ENCODE measurements around the gene NCDN. TPM values are rescaled to one million over a fixed set of nuclear protein-coding genes. Genes with fewer than 3 reads are reported as not detected.

The NCDN gene
- total RNA-seq, 1 experiment from 2014 or later, result 12.8 TPM

DNA sequence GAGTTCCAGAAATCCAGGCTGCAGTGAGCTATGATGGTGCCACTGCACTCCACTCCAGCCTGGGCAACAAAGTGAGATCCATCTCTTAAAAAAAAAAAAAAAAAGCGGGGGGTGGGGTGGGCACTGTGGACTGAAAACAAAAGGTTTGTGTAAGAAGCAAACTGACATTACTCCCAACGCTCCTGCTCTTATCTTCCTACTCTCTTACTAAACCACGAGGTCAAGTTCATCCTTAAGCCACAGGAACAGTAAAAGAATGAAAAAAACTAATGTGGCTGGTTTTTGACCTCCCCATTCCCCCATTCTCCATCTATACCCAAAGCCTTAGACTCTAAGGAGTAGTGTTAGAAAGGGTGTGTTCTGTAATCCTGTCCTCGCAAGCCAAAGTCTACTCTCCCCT is 46.3 kb downstream of the NCDN start:
- Histone ChIP-seq H3K27me3 (replicated peaks; ENCODE audit: control insufficient read depth, insufficient read depth, low read length) (no peaks in the 10 kb centered on the region), H3K36me3 (ENCODE audit: control insufficient read depth, insufficient read depth, low read length) (no peaks in the 10 kb centered on the region), H3K4me3 (ENCODE audit: low read depth, low read length) (no peak overlapping the region), H3K4me1 (no peaks in the 10 kb centered on the region), H3K9me3 (no peaks in the 10 kb centered on the region)
- Mint-ChIP-seq H3K36me3 (ENCODE audit: insufficient read depth, unreplicated experiment) (peaks cover 34% of the 10 kb centered on the region), H3K9me3 (ENCODE audit: unreplicated experiment) (no peaks in the 10 kb centered on the region), H3K27me3 (ENCODE audit: insufficient read depth, unreplicated experiment) (no peaks in the 10 kb centered on the region), H3K4me3 (ENCODE audit: unreplicated experiment) (no peak overlapping the region), H3K27ac (ENCODE audit: unreplicated experiment) (no peak overlapping the region), H3K4me1 (ENCODE audit: low read depth, unreplicated experiment) (no peaks in the 10 kb centered on the region)
- intact Hi-C loops (cut with micrococcal nuclease; ENCODE audit: unreplicated experiment), result no loop called here
- no TSS peak for BruUV-seq (replicated peaks)
- POLR2A ChIA-PET, result no interaction called here
- no peak for DNase-seq
- CTCF ChIA-PET, result no interaction called here
- TF ChIP-seq CTCF (IDR thresholded peaks at IDR 0.05; ENCODE audit: insufficient read depth in 1 of 2, low read depth in 1 of 2, low read length in 1 of 2, severe bottlenecking in 1 of 2, unreplicated experiment in 1 of 2), result no peak

GRCh38 chr1:35605071-35605866 is 47.7 kb downstream of the NCDN start:
- no peaks in the 10 kb centered on the region for H3K36me3 ChIP-seq (ENCODE audit: control insufficient read depth, insufficient read depth, low read length)
- Mint-ChIP-seq H3K36me3 (ENCODE audit: insufficient read depth, unreplicated experiment) (peaks cover 39% of the 10 kb centered on the region), H3K4me1 (ENCODE audit: low read depth, unreplicated experiment) (no peaks in the 10 kb centered on the region), H3K9me3 (ENCODE audit: unreplicated experiment) (no peaks in the 10 kb centered on the region), H3K27me3 (ENCODE audit: insufficient read depth, unreplicated experiment) (no peaks in the 10 kb centered on the region), H3K4me3 (ENCODE audit: unreplicated experiment) (no peak overlapping the region), H3K27ac (ENCODE audit: unreplicated experiment) (peak overlapping the region; percentile 42)
- intact Hi-C loops (cut with micrococcal nuclease; ENCODE audit: unreplicated experiment), result no loop called here
- H3K27me3 ChIP-seq (replicated peaks; ENCODE audit: control insufficient read depth, insufficient read depth, low read length), result no peaks in the 10 kb centered on the region
- H3K9me3 ChIP-seq, result no peaks in the 10 kb centered on the region
- H3K4me3 ChIP-seq (ENCODE audit: low read depth, low read length), result no peak overlapping the region
- H3K4me1 ChIP-seq, result no peaks in the 10 kb centered on the region
- no TSS peak for BruUV-seq (replicated peaks)
- ChIA-PET CTCF (no interaction called here), POLR2A (no interaction called here)
- DNase-seq, result no peak
- TF ChIP-seq CTCF (IDR thresholded peaks at IDR 0.05; ENCODE audit: insufficient read depth in 1 of 2, low read depth in 1 of 2, low read length in 1 of 2, severe bottlenecking in 1 of 2, unreplicated experiment in 1 of 2), result no peak

- H3K4me3 Mint-ChIP-seq (ENCODE audit: unreplicated experiment), result no peak overlapping the region
Observed at GRCh38 chr1:35605867-35606182, 48.2 kb downstream of the NCDN start.

More at GRCh38 chr1:35605867-35606182, 48.2 kb downstream of the NCDN start:
- Mint-ChIP-seq H3K27me3 (ENCODE audit: insufficient read depth, unreplicated experiment) (no peaks in the 10 kb centered on the region), H3K4me1 (ENCODE audit: low read depth, unreplicated experiment) (no peaks in the 10 kb centered on the region), H3K27ac (ENCODE audit: unreplicated experiment) (peak overlapping the region; percentile 42), H3K9me3 (ENCODE audit: unreplicated experiment) (no peaks in the 10 kb centered on the region), H3K36me3 (ENCODE audit: insufficient read depth, unreplicated experiment) (peaks cover 40% of the 10 kb centered on the region)
- no peak overlapping the region for H3K4me3 ChIP-seq (ENCODE audit: low read depth, low read length)
- TF ChIP-seq CTCF (IDR thresholded peaks at IDR 0.05; ENCODE audit: insufficient read depth in 1 of 2, low read depth in 1 of 2, low read length in 1 of 2, severe bottlenecking in 1 of 2, unreplicated experiment in 1 of 2), result no peak
- CTCF ChIA-PET, result no interaction called here
- no peaks in the 10 kb centered on the region for H3K9me3 ChIP-seq
- no TSS peak for BruUV-seq (replicated peaks)
- POLR2A ChIA-PET, result no interaction called here
- no peaks in the 10 kb centered on the region for H3K27me3 ChIP-seq (replicated peaks; ENCODE audit: control insufficient read depth, insufficient read depth, low read length)
- no peaks in the 10 kb centered on the region for H3K36me3 ChIP-seq (ENCODE audit: control insufficient read depth, insufficient read depth, low read length)
- intact Hi-C loops (cut with micrococcal nuclease; ENCODE audit: unreplicated experiment), result no loop called here
- no peaks in the 10 kb centered on the region for H3K4me1 ChIP-seq
- no peak for DNase-seq

All from Caco-2 (cell line).